ENCODE data around the gene POLA1. TPM values are rescaled to one million over a fixed set of nuclear protein-coding genes. Genes with fewer than 3 reads are reported as not detected.

The POLA1 gene
- total and polyA plus RNA-seq, 2 experiments from 2014 or later = 4.9 to 19.0 TPM

- Histone ChIP-seq H3K4me3 (no peak overlapping the region), H3K36me3 (replicated peaks; ENCODE audit: insufficient read depth, low read depth) (no peaks in the 10 kb centered on the region), H3K79me2 (no peaks in the 10 kb centered on the region), H3K27me3 (no peaks in the 10 kb centered on the region), H3K9me3 (ENCODE audit: low read depth) (no peaks in the 10 kb centered on the region), H3K9me2 (replicated peaks; ENCODE audit: insufficient read depth) (no peaks in the 10 kb centered on the region), H3K4me1 (ENCODE audit: insufficient read depth) (peaks cover 10% of the 10 kb centered on the region), H3K4me2 (peak overlapping the region; percentile 54), H2AFZ (no peak overlapping the region), H3K27ac (peak overlapping the region; percentile 56), H4K20me1 (ENCODE audit: insufficient read depth, poor library complexity, severe bottlenecking) (no peaks in the 10 kb centered on the region)
- WGBS (ENCODE audit: low lambda C conversion rate, missing lambda C conversion rate) = 43% methylated on average over 4 of the region's 4 CpGs
- peak; percentile 51 for DNase-seq (ENCODE audit: low spot score)
- TF ChIP-seq EZH2phosphoT487 (IDR thresholded peaks at IDR 0.05; ENCODE audit: low read depth, severe bottlenecking, unreplicated experiment) (no peak), EZH2 (IDR thresholded peaks at IDR 0.05; ENCODE audit: borderline replicate concordance) (no peak), CTCF (IDR thresholded peaks at IDR 0.05; ENCODE audit: poor library complexity) (no peak)
Measured at GRCh38 chrX:24877854-24878650, 184.3 kb downstream of the POLA1 start.

DNA sequence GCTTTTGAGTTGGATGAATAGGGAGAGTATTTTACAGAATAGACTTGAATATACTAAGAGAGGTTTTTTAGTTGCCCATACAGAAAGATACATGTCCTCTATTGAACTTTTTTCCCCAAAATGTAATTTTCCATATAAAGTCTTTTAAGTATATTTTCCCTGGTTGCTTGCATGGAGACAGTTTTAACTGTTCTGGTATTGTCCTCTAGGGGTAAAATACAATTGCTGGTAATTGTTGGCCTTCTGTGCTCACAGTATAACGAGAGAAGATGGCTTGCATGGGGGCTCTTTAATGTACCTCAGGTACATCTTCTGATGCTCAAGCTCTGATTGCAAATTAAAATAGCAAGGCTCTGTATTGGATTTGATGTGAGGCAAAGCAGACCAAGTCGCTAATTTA, 186.0 kb downstream of the POLA1 start:
- Histone ChIP-seq H3K9me2 (replicated peaks; ENCODE audit: insufficient read depth) (no peaks in the 10 kb centered on the region), H3K9me3 (ENCODE audit: low read depth) (no peaks in the 10 kb centered on the region), H3K4me1 (ENCODE audit: insufficient read depth) (peaks cover 10% of the 10 kb centered on the region), H3K27me3 (no peaks in the 10 kb centered on the region), H4K20me1 (ENCODE audit: insufficient read depth, poor library complexity, severe bottlenecking) (no peaks in the 10 kb centered on the region), H3K79me2 (no peaks in the 10 kb centered on the region), H3K36me3 (replicated peaks; ENCODE audit: insufficient read depth, low read depth) (no peaks in the 10 kb centered on the region), H3K27ac (peak overlapping the region; percentile 2), H3K4me2 (no peak overlapping the region), H2AFZ (no peak overlapping the region), H3K4me3 (no peak overlapping the region)
- DNase-seq (ENCODE audit: low spot score) = no peak
- WGBS (ENCODE audit: low lambda C conversion rate, missing lambda C conversion rate) = 93% methylated on average over 2 of the region's 2 CpGs
- TF ChIP-seq CTCF (IDR thresholded peaks at IDR 0.05; ENCODE audit: poor library complexity) = no peak
- no peak for TF ChIP-seq EZH2 (IDR thresholded peaks at IDR 0.05; ENCODE audit: borderline replicate concordance)
- TF ChIP-seq EZH2phosphoT487 (IDR thresholded peaks at IDR 0.05; ENCODE audit: low read depth, severe bottlenecking, unreplicated experiment) = no peak

DNA sequence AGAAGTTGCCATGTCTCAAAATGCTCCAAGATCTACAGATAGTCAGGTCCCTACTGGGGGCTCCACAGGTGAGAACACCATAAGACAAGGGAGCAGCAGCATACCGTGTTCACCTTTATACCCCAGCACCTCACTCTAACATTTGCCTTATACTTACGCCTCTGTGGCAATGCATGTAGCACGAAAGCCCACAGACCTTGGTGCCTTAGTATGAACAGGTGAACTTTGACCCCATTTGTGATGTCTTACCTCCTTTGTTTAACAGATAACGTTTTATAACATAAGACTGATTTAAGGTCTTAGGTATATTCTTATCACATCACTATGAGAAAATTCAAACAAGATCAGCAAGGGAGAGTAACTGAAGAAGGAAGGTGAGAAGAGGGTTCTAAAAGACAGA, 193.2 kb downstream of the POLA1 start:
- WGBS (ENCODE audit: low lambda C conversion rate, missing lambda C conversion rate) = 74% methylated on average over 4 of the region's 4 CpGs

More for the DNA sequence above, 193.2 kb downstream of the POLA1 start:
- Histone ChIP-seq H3K4me2 (no peak overlapping the region), H3K9me2 (replicated peaks; ENCODE audit: insufficient read depth) (no peaks in the 10 kb centered on the region), H3K4me3 (no peak overlapping the region), H3K27ac (peak overlapping the region; percentile 41), H3K79me2 (no peaks in the 10 kb centered on the region), H3K27me3 (no peaks in the 10 kb centered on the region), H3K9me3 (ENCODE audit: low read depth) (no peaks in the 10 kb centered on the region), H3K4me1 (ENCODE audit: insufficient read depth) (no peaks in the 10 kb centered on the region), H3K36me3 (replicated peaks; ENCODE audit: insufficient read depth, low read depth) (no peaks in the 10 kb centered on the region), H2AFZ (no peak overlapping the region), H4K20me1 (ENCODE audit: insufficient read depth, poor library complexity, severe bottlenecking) (no peaks in the 10 kb centered on the region)
- DNase-seq (ENCODE audit: low spot score) = peak; percentile 17
- no peak for TF ChIP-seq EZH2 (IDR thresholded peaks at IDR 0.05; ENCODE audit: borderline replicate concordance)
- no peak for TF ChIP-seq CTCF (IDR thresholded peaks at IDR 0.05; ENCODE audit: poor library complexity)
- TF ChIP-seq EZH2phosphoT487 (IDR thresholded peaks at IDR 0.05; ENCODE audit: low read depth, severe bottlenecking, unreplicated experiment) = no peak

Data from hepatocyte (in vitro differentiated cells).